ENCODE results near the gene MKLN1. TPM values are rescaled to one million over a fixed set of nuclear protein-coding genes. Genes with fewer than 3 reads are reported as not detected.
"Not testable (repeated sequence)": the region's sequence is repeated elsewhere in the genome, so short reads cannot be mapped to it uniquely, and the experiment has no call there.

Gene MKLN1
- total RNA-seq, 2 donors from 2014 or later = 27.4 to 28.5 TPM

DNA sequence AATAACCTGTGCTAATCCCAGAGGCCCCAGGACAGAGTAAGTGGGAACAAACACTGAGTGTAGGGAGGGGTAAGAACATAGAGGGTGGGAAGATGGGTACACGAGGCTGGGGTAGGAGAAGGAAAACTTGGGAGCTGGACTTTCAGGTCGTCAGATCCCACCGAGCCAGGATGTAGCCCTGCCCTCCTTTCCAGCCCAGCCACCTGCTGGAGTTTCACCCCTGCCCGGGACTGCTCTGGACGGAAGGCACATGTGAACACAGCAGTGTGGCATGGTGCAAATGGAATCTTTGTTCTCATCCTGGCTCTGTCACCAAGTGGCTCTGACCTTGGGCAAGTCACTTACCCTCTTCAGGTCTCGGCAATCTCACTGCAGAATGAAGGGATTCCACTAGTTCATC, 176.0 kb downstream of the MKLN1 start:
- no peaks in the 10 kb centered on the region for H3K27me3 ChIP-seq
- peak; percentile 53 for DNase-seq (ENCODE audit: low spot score)
- no peaks in the 10 kb centered on the region for H3K9me3 ChIP-seq
- H3K4me1 ChIP-seq = peaks cover 0 to 50% of the 10 kb centered on the region in 2 donors
- H3K4me3 ChIP-seq = no peak overlapping the region
- TF ChIP-seq, protein P1, sequence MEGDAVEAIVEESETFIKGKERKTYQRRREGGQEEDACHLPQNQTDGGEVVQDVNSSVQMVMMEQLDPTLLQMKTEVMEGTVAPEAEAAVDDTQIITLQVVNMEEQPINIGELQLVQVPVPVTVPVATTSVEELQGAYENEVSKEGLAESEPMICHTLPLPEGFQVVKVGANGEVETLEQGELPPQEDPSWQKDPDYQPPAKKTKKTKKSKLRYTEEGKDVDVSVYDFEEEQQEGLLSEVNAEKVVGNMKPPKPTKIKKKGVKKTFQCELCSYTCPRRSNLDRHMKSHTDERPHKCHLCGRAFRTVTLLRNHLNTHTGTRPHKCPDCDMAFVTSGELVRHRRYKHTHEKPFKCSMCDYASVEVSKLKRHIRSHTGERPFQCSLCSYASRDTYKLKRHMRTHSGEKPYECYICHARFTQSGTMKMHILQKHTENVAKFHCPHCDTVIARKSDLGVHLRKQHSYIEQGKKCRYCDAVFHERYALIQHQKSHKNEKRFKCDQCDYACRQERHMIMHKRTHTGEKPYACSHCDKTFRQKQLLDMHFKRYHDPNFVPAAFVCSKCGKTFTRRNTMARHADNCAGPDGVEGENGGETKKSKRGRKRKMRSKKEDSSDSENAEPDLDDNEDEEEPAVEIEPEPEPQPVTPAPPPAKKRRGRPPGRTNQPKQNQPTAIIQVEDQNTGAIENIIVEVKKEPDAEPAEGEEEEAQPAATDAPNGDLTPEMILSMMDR (IDR thresholded peaks at IDR 0.05) = no peak
- H3K36me3 ChIP-seq = peaks cover 26% of the 10 kb centered on the region
- peak overlapping the region; percentile 76 to 77 for H3K27ac ChIP-seq

DNA sequence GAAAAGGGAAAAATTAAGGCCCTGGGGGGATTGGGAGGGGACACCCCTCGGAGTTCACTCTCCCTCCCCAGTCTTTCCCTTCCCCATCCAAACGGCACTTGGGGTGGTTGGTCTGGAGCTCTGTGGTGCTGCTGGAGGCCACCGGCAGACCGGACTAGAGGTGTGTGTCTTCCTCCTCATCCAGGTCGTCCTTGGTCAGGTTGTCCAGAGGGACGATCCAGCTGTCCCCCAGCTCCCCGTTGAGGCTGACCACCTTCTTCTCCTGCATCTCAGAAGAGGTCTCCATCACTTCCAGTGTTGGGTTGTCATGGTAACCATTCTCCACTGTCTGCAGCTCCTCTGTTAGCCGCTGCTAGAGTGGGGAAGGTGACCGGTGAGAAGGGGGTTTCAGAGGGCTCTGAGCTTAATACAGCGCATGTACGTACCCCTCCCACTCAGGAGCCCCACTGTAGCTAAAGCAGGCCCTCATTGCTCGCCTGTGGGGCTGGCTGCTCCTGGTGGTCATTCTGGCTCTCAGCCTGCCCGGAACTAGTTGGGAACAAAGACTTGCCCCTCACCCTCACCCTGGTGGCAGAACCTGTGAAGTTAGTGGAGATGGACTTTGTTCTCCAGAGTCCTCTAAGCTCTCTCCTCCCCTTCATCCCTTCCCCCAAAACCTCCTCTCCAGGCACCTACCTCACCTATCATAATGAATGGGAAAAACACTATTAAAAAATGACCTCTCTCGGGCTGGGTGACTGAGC, 176.7 kb downstream of the MKLN1 start:
- no peaks in the 10 kb centered on the region for H3K9me3 ChIP-seq
- H3K27me3 ChIP-seq = no peaks in the 10 kb centered on the region
- TF ChIP-seq, protein P1 (IDR thresholded peaks at IDR 0.05) = no peak
- DNase-seq (ENCODE audit: low spot score) = peak; percentile 55
- H3K27ac ChIP-seq = peak overlapping the region; percentile 76 to 77
- H3K4me3 ChIP-seq = no peak overlapping the region
- H3K4me1 ChIP-seq = peaks cover 0 to 50% of the 10 kb centered on the region in 2 donors
- peaks cover 33% of the 10 kb centered on the region for H3K36me3 ChIP-seq

DNA sequence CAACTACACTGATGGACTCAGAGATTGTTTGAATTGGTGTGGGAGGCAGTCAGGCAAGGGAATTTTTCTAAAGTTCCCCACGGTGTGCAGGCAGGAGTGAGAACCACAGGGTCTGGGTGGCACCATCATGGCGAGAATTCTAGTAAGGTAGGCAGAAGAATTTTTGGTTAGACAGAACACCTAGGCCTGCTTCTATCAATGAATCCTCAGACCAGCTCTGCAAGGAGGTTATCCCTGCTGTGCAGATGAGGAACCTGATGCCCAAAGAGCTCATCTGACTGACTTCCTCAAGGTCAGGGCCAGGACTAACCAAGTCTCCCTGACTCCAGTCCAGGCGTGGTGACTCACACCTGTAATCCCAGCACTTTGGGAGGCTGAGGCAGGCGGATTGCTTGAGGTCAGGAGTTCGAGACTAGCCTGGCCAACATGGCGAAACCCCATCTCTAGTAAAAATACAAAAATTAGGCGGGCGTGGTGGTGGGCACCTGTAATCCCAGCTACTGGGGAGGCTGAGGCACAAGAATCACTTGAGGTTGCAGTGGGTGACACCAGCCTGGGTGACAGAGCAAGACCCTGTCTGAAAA, 177.5 kb downstream of the MKLN1 start:
- peak; percentile 46 for DNase-seq (ENCODE audit: low spot score)
- H3K4me3 ChIP-seq, H3K9me3 ChIP-seq, H3K27ac ChIP-seq, H3K27me3 ChIP-seq: not testable (repeated sequence)
- peaks cover 40% of the 10 kb centered on the region for H3K36me3 ChIP-seq
- peaks cover 0 to 50% of the 10 kb centered on the region in 2 donors for H3K4me1 ChIP-seq

DNA sequence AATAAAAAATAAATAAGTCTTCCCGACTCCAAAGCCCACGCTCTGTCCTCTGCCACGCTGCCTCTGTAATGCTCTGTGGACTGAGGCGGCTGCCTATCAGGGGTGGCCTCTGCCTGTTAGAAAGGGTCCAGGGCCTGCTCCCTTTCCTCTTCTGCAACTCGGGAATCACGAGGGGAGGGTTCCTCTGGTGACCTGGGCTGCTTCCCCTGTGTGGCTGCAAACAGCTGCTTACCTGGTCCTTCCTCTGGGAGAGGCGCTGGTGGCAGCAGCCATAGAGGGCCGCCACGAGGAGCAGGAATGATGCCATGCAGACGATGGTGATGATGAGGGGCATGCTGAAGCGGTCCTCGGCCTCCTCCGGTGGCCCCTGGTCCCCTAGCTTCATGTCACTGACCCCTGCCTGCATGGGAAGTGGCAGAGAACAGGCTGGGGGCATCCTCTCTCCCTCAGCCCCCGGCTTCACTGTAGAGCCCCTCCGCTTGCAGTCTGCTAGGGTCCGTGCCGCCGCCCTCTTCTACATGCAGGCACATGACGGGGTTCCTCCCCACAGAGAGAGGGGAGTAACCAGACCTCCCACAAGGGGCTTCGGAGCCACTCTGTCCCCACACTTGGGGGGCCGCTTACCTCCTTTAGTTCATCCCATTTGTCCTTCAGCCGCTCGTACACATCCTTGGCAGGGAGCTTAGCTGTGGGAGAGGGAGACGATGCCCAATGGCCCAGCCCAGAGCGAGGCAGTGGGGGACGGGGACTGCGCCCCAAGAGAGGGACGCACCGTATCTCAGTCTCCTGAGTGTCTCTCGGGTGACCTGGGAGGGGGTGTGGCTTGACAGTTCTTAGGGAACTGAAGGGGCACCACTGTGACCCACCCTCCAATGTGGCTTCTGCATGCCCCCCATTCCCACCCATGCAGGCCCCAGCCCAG, 178.2 kb downstream of the MKLN1 start:
- Histone ChIP-seq H3K27me3 (no peaks in the 10 kb centered on the region), H3K4me3 (no peak overlapping the region), H3K9me3 (no peaks in the 10 kb centered on the region), H3K27ac (peak overlapping the region in 1 of 2 donors; percentile 23), H3K36me3 (peaks cover 40% of the 10 kb centered on the region), H3K4me1 (peaks cover 0 to 50% of the 10 kb centered on the region in 2 donors)
- DNase-seq (ENCODE audit: low spot score) = peak; percentile 55
- TF ChIP-seq, protein P1 (IDR thresholded peaks at IDR 0.05) = no peak

DNA sequence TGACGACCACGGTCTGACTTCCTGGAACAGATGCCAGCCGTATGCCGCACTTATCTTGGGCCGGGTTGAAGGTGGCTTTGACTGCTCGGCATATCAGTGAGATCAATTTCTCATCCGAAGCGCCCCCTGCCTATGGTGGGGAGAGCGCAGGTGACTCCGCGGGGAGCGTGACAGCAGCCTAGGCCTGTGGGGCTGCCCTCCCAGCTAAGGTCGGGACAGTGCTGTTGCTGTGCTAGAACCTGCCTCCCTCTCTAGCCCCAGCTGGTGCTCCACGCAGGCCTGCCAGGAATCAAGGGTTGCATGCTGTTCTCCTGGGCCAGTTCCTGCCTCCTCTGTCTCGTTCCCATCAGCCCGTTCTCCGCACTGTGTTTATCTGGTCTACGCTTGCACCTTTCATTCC, 178.9 kb downstream of the MKLN1 start:
- no peak overlapping the region for H3K4me3 ChIP-seq
- peaks cover 40% of the 10 kb centered on the region for H3K36me3 ChIP-seq
- no peaks in the 10 kb centered on the region for H3K27me3 ChIP-seq
- peak overlapping the region in 1 of 2 donors; percentile 23 for H3K27ac ChIP-seq
- peaks cover 0 to 51% of the 10 kb centered on the region in 2 donors for H3K4me1 ChIP-seq
- TF ChIP-seq, protein P1 (IDR thresholded peaks at IDR 0.05) = no peak
- DNase-seq (ENCODE audit: low spot score) = peak; percentile 47
- H3K9me3 ChIP-seq = no peaks in the 10 kb centered on the region
